K562 (cell line): ENCODE data around the gene HMCN2. TPM values are rescaled to one million over a fixed set of nuclear protein-coding genes. Genes with fewer than 3 reads are reported as not detected.

Experiments
- ATAC-seq: fragments of 200-7000 bp; cut with Tn5 transposase; 3 replicates; pipeline ENCODE4 v1.9.1; 2020; ENCODE audit warnings: moderate library complexity
- BruUV-seq: library from RNA; stranded (reverse); fragments of 400-500 nt; replicated peaks from 2 replicates; lab custom pipeline; 2021; lab: Mats Ljungman, UMichigan
- CTCF ChIA-PET: fragments of 300-600 bp; formaldehyde crosslinking; extraction: SDS; loops from one replicate; lab custom pipeline; 2021; ENCODE audit warnings: low intra/inter-chr PET ratio; lab: Yijun Ruan, JAX
- POLR2A ChIA-PET: fragments of 300-600, 350-650 bp; sonication (Branson Sonifier 250); formaldehyde crosslinking; extraction: SDS; loops from one replicate; lab custom pipeline; 2021; ENCODE audit warnings: antibody characterized with exemption, inconsistent platforms; lab: Yijun Ruan, JAX
- DNase-seq, 4 experiments: peaks; one replicate each; pipeline versions ENCODE4 v3.0.0 to v3.0.0-alpha.2; 2011 to 2018; ENCODE audit warnings: low spot score in 3 of 4, mixed read lengths in 3 of 4; ENCODE audit errors: extremely low read depth in 1 of 4
- FAIRE-seq: peaks from 2 replicates; lab custom pipeline; 2011; peaks lifted over from hg19 to GRCh38; lab: Jason Lieb, UNC
- H2AFZ ChIP-seq: 2 replicates; pipeline ENCODE4 v1.6.0; 2011; ENCODE audit warnings: low read depth, low read length, control low read depth, inconsistent platforms
- H3K27ac ChIP-seq: fragments of 200-600 bp; 3 replicates; pipeline ENCODE4 v1.8.0; 2011; ENCODE audit warnings: low read depth, mild to moderate bottlenecking, control low read depth, inconsistent platforms, low read length, moderate library complexity, mixed read lengths; ENCODE audit errors: extremely low read depth
- H3K27me3 ChIP-seq, 2 experiments: fragments of 300-600 bp in 1 of 2; 2 replicates in 1 of 2; 3 replicates in 1 of 2; pipeline versions ENCODE4 v1.6.0 to v1.8.0; 2011; ENCODE audit warnings: inconsistent platforms in 2 of 2, low read length in 2 of 2, mild to moderate bottlenecking in 1 of 2, mixed read lengths in 1 of 2, moderate library complexity in 1 of 2; ENCODE audit not compliant: control insufficient read depth in 2 of 2, insufficient read depth in 2 of 2
- H3K36me3 ChIP-seq: fragments of 300-600 bp; 3 replicates; pipeline ENCODE4 v1.8.0; 2011; ENCODE audit warnings: mild to moderate bottlenecking, low read length, inconsistent platforms; ENCODE audit not compliant: control insufficient read depth, insufficient read depth
- H3K4me1 ChIP-seq, 2 experiments: fragments of 200-600 bp in 1 of 2; replicated peaks in 1 of 2; 2 replicates in 1 of 2; 3 replicates in 1 of 2; pipeline versions ENCODE4 v1.5.1 to v1.8.0; 2011; ENCODE audit warnings: inconsistent platforms in 2 of 2, low read length in 2 of 2, mild to moderate bottlenecking in 1 of 2, mixed read lengths in 1 of 2, moderate library complexity in 1 of 2; ENCODE audit not compliant: control insufficient read depth in 2 of 2, insufficient read depth in 2 of 2
- H3K4me2 ChIP-seq: 2 replicates; pipeline ENCODE4 v1.6.1; 2011; ENCODE audit warnings: low read length, control low read depth, inconsistent platforms, mixed read lengths; ENCODE audit not compliant: insufficient read depth
- H3K4me3 ChIP-seq: fragments of 200-600 bp; sonication (generic), shearing (Covaris generic); 2 replicates; pipeline ENCODE4 v1.5.1; 2016; ENCODE audit warnings: control low read depth, inconsistent platforms
- H3K79me2 ChIP-seq: fragments of 200-600 bp; 3 replicates; pipeline ENCODE4 v1.8.0; 2011; ENCODE audit warnings: low read length, inconsistent platforms; ENCODE audit not compliant: control insufficient read depth, insufficient read depth
- H3K9ac ChIP-seq, 2 experiments: 2 replicates each; pipeline versions ENCODE4 v1.6.0 to v1.6.1; 2011; ENCODE audit warnings: low read depth in 2 of 2, low read length in 2 of 2, control low read depth in 1 of 2, inconsistent platforms in 1 of 2, mild to moderate bottlenecking in 1 of 2, mixed read lengths in 1 of 2; ENCODE audit not compliant: insufficient read depth in 1 of 2
- H3K9me1 ChIP-seq: one replicate; pipeline ENCODE4 v1.6.0; 2011; ENCODE audit warnings: inconsistent platforms, mild to moderate bottlenecking, low read length, moderate library complexity; ENCODE audit not compliant: control insufficient read depth, insufficient read depth
- H3K9me3 ChIP-seq: replicated peaks from 2 replicates; pipeline ENCODE4 v1.5.1; 2011; ENCODE audit warnings: low read depth, low read length, inconsistent platforms; ENCODE audit not compliant: control insufficient read depth, insufficient read depth
- H4K20me1 ChIP-seq: replicated peaks from 2 replicates; pipeline ENCODE4 v1.6.1; 2011; ENCODE audit warnings: low read length, inconsistent platforms, mixed read lengths; ENCODE audit not compliant: control insufficient read depth, insufficient read depth
- BHLHE40 ChIP-seq: IDR thresholded peaks from 2 replicates; pipeline ENCODE4 v1.6.1; 2011; ENCODE audit warnings: low read length, improper control_type of control experiment
- ELF1 ChIP-seq: fragments of 200-800 bp; sonication (Bioruptor generic); IDR thresholded peaks from 2 replicates; pipeline ENCODE4 v1.6.1; 2016; ENCODE audit warnings: missing genetic modification characterization, missing compliant biosample characterization
- NFXL1 ChIP-seq: fragments of 450-650 bp; formaldehyde crosslinking; IDR thresholded peaks from 2 replicates; pipeline ENCODE4 v1.4.0; 2021; ENCODE audit warnings: mild to moderate bottlenecking
- POU5F1 ChIP-seq: fragments of 150-350 bp; IDR thresholded peaks from 2 replicates; pipeline ENCODE4 v1.6.1; 2014; ENCODE audit warnings: borderline replicate concordance, low read length, low read depth, mild to moderate bottlenecking; ENCODE audit not compliant: partially characterized antibody
- RBM22 ChIP-seq: fragments of 200-400 bp; formaldehyde crosslinking; IDR thresholded peaks from 2 replicates; pipeline ENCODE4 v1.6.1; 2018; ENCODE audit warnings: low read length, low read depth; ENCODE audit not compliant: poor library complexity, severe bottlenecking
- SLC30A9 ChIP-seq: fragments of 250-450 bp; sonication (Bioruptor Pico); IDR thresholded peaks from 2 replicates; pipeline ENCODE4 v1.8.0; 2022; ENCODE audit warnings: mild to moderate bottlenecking, moderate library complexity
- TCFL5 ChIP-seq: fragments of 250-450 bp; sonication (Bioruptor Pico); conservative IDR thresholded peaks from 2 replicates; pipeline ENCODE4 v1.6.1; 2021; ENCODE audit warnings: mild to moderate bottlenecking, moderate library complexity, matching md5 sums
- ZNF197 ChIP-seq: fragments of 200-800 bp; sonication (Bioruptor generic); IDR thresholded peaks from 2 replicates; pipeline ENCODE4 v1.6.1; 2016; ENCODE audit warnings: low read depth, missing genetic modification characterization, missing compliant biosample characterization
- WGBS: fragments of 100-300 bp; shearing (Covaris generic); methylation state at CpG from one replicate; pipeline ENCODE4 v1.1.6; 2016; ENCODE audit warnings: low coverage, mixed read lengths; ENCODE audit not compliant: insufficient coverage; ENCODE audit errors: missing lambda C conversion rate; 5-methylcytosine and 5-hydroxymethylcytosine counted together
- in situ Hi-C: fragments of 300-500 bp; cut with MboI; formaldehyde crosslinking; loops from 4 replicates; pipeline ENCODE4 v1.15.0; 2018; ENCODE audit warnings: inconsistent platforms, mixed read lengths
- intact Hi-C: fragments of 100-400 bp; cut with micrococcal nuclease; formaldehyde crosslinking; loops from 2 replicates; pipeline ENCODE4 v1.14.2; 2022
- polyA plus RNA-seq, 8 experiments: library from polyadenylated mRNA; depleted of rRNA in 4 of 8; stranded (reverse) in 5 of 8; unstranded in 3 of 8; fragments of >200 nt; fragmentation: Nextera tagmentation in 2 of 8; fragmentation: Illumina TruSeq in 1 of 8; extraction: Ambion mirVana in 2 of 8; extraction: Trizol in 1 of 8; gene quantifications; 2 replicates each; pipeline versions ENCODE4 v1.2.1 to v1.2.3, GENCODE V29; 2011 to 2014; ENCODE audit warnings: inconsistent platforms in 1 of 8, missing spikeins in 1 of 8
- total RNA-seq, 7 experiments: library from RNA; depleted of rRNA in 6 of 7; stranded (reverse); fragments of >200 nt in 6 of 7; fragmentation: Illumina TruSeq in 2 of 7; extraction: Trizol in 2 of 7; gene quantifications; 2 replicates each; pipeline versions ENCODE4 v1.2.1 to v1.2.3, GENCODE V29; 2011 to 2021; ENCODE audit warnings: low replicate concordance in 1 of 7
- TF ChIP-seq, protein P1 (sequence below), 2 experiments: fragments of 450-650 bp; IDR thresholded peaks; 2 replicates each; pipeline ENCODE4 v1.6.1; 2018; ENCODE audit warnings: mild to moderate bottlenecking in 2 of 2, low read depth in 1 of 2; ENCODE audit not compliant: partially characterized antibody in 2 of 2
- TF ChIP-seq, protein P2 (sequence below): IDR thresholded peaks from 2 replicates; pipeline ENCODE4 v1.6.1; 2016; ENCODE audit warnings: missing genetic modification characterization, missing compliant biosample characterization
- TF ChIP-seq, protein P3 (sequence below), 2 experiments: fragments of 200-800 bp in 1 of 2; sonication (Bioruptor generic) in 1 of 2; sonication (generic) in 1 of 2; formaldehyde crosslinking in 1 of 2; IDR thresholded peaks in 1 of 2; conservative IDR thresholded peaks in 1 of 2; 2 replicates each; pipeline versions ENCODE4 v1.5.0 to v1.6.1; 2016 to 2020; ENCODE audit warnings: missing compliant biosample characterization in 1 of 2, missing genetic modification characterization in 1 of 2, missing genetic modification reagents in 1 of 2
- TF ChIP-seq, protein P4 (sequence below): fragments of 250-450 bp; sonication (Bioruptor Pico); IDR thresholded peaks from 2 replicates; pipeline ENCODE4 v1.9.0; 2021; ENCODE audit warnings: mild to moderate bottlenecking

The HMCN2 gene
- total and polyA plus RNA-seq, 9 of the 15 experiments (the other 6 are each of a cell fraction or from before 2014, with no cell fraction given), result 0.01 TPM; not detected in 8

DNA sequence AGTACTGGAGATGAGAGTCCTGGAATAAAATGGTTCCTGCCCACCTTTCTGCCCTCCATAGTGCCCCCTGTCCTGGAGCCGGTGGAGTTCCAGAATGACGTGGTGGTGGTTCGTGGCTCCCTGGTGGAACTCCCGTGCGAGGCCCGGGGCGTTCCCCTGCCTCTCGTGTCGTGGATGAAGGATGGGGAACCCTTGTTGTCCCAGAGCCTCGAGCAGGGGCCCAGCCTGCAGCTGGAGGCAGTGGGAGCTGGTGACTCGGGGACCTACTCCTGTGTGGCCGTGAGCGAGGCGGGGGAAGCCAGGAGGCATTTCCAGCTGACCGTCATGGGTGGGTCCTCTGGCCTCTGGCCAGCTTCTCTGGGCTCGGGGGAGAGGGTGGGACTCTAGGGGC is 128.1 kb downstream of the HMCN2 start:
- H4K20me1 ChIP-seq, result no peaks in the 10 kb centered on the region
- H3K4me1 ChIP-seq, result peaks cover 0 to 27% of the 10 kb centered on the region in 2 experiments; a peak in 2 of 5 replicates
- H3K27me3 ChIP-seq, result peaks cover 11 to 54% of the 10 kb centered on the region in 2 experiments
- no peak for ATAC-seq
- H3K9ac ChIP-seq, result no peak overlapping the region
- no peak overlapping the region for H3K4me2 ChIP-seq
- no peaks in the 10 kb centered on the region for H3K36me3 ChIP-seq
- in situ Hi-C loops, result no loop called here
- no peak for FAIRE-seq
- no peaks in the 10 kb centered on the region for H3K9me1 ChIP-seq
- no peak overlapping the region for H3K4me3 ChIP-seq
- WGBS, result 0% methylated on average over 10 of the region's 16 CpGs
- H3K9me3 ChIP-seq, result no peaks in the 10 kb centered on the region
- TF ChIP-seq ELF1 (tag), result no peak
- TF ChIP-seq ZNF197 (CRISPR knock-in tag), result no peak
- TF ChIP-seq, protein P1, sequence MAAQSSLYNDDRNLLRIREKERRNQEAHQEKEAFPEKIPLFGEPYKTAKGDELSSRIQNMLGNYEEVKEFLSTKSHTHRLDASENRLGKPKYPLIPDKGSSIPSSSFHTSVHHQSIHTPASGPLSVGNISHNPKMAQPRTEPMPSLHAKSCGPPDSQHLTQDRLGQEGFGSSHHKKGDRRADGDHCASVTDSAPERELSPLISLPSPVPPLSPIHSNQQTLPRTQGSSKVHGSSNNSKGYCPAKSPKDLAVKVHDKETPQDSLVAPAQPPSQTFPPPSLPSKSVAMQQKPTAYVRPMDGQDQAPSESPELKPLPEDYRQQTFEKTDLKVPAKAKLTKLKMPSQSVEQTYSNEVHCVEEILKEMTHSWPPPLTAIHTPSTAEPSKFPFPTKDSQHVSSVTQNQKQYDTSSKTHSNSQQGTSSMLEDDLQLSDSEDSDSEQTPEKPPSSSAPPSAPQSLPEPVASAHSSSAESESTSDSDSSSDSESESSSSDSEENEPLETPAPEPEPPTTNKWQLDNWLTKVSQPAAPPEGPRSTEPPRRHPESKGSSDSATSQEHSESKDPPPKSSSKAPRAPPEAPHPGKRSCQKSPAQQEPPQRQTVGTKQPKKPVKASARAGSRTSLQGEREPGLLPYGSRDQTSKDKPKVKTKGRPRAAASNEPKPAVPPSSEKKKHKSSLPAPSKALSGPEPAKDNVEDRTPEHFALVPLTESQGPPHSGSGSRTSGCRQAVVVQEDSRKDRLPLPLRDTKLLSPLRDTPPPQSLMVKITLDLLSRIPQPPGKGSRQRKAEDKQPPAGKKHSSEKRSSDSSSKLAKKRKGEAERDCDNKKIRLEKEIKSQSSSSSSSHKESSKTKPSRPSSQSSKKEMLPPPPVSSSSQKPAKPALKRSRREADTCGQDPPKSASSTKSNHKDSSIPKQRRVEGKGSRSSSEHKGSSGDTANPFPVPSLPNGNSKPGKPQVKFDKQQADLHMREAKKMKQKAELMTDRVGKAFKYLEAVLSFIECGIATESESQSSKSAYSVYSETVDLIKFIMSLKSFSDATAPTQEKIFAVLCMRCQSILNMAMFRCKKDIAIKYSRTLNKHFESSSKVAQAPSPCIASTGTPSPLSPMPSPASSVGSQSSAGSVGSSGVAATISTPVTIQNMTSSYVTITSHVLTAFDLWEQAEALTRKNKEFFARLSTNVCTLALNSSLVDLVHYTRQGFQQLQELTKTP (IDR thresholded peaks at IDR 0.05; ENCODE audit: low read depth in 1 of 2, partially characterized antibody in 2 of 2), result no peak
- TF ChIP-seq, protein P2, sequence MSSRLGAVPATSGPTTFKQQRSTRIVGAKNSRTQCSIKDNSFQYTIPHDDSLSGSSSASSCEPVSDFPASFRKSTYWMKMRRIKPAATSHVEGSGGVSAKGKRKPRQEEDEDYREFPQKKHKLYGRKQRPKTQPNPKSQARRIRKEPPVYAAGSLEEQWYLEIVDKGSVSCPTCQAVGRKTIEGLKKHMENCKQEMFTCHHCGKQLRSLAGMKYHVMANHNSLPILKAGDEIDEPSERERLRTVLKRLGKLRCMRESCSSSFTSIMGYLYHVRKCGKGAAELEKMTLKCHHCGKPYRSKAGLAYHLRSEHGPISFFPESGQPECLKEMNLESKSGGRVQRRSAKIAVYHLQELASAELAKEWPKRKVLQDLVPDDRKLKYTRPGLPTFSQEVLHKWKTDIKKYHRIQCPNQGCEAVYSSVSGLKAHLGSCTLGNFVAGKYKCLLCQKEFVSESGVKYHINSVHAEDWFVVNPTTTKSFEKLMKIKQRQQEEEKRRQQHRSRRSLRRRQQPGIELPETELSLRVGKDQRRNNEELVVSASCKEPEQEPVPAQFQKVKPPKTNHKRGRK (tag), result no peak
- TF ChIP-seq NFXL1 (CRISPR knock-in tag), result no peak
- no peak for TF ChIP-seq RBM22
- TF ChIP-seq TCFL5 (CRISPR knock-in tag), result no peak
- TF ChIP-seq POU5F1, result no peak
- TF ChIP-seq, protein P3, sequence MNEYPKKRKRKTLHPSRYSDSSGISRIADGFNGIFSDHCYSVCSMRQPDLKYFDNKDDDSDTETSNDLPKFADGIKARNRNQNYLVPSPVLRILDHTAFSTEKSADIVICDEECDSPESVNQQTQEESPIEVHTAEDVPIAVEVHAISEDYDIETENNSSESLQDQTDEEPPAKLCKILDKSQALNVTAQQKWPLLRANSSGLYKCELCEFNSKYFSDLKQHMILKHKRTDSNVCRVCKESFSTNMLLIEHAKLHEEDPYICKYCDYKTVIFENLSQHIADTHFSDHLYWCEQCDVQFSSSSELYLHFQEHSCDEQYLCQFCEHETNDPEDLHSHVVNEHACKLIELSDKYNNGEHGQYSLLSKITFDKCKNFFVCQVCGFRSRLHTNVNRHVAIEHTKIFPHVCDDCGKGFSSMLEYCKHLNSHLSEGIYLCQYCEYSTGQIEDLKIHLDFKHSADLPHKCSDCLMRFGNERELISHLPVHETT (CRISPR knock-in tag; conservative IDR thresholded peaks at IDR 0.05 in 1 of 2, IDR thresholded peaks at IDR 0.05 in 1 of 2), result no peak
- TF ChIP-seq, protein P4, sequence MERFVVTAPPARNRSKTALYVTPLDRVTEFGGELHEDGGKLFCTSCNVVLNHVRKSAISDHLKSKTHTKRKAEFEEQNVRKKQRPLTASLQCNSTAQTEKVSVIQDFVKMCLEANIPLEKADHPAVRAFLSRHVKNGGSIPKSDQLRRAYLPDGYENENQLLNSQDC (CRISPR knock-in tag), result no peak
- TF ChIP-seq SLC30A9 (CRISPR knock-in tag), result no peak
- no peak for TF ChIP-seq BHLHE40
- no peak overlapping the region for H2AFZ ChIP-seq
- BruUV-seq, result no TSS peak
- POLR2A ChIA-PET, result interaction anchor here (0.7 kb wide), 1 partner anchor 1312 kb away, joined by 3 read pairs; no protein-coding TSS in a partner anchor
- no peak overlapping the region for H3K27ac ChIP-seq
- CTCF ChIA-PET, result no interaction called here
- no peaks in the 10 kb centered on the region for H3K79me2 ChIP-seq
- intact Hi-C loops, result no loop called here
- DNase-seq, result no peak
